BJ (cell line): Measurements from ENCODE around the gene CHD9. TPM values are rescaled to one million over a fixed set of nuclear protein-coding genes. Genes with fewer than 3 reads are reported as not detected.

Experiments
- CTCF ChIA-PET: fragments of 350-600 bp; formaldehyde crosslinking; extraction: SDS; loops from one replicate; lab custom pipeline; 2021; ENCODE audit warnings: antibody characterized with exemption, inconsistent platforms; lab: Yijun Ruan, JAX
- POLR2A ChIA-PET: fragments of 300-600 bp; sonication (Branson Sonifier 250); formaldehyde crosslinking; extraction: SDS; loops from one replicate; lab custom pipeline; 2021; ENCODE audit warnings: antibody characterized with exemption; lab: Charles Lee
- DNase-seq: peaks from one replicate; pipeline ENCODE4 v3.0.0-alpha.2; 2011; ENCODE audit warnings: low read depth
- H3K27me3 ChIP-seq: 2 replicates; pipeline ENCODE4 v1.6.0; 2011; ENCODE audit warnings: low read length; ENCODE audit not compliant: control insufficient read depth, insufficient read depth
- H3K36me3 ChIP-seq: 2 replicates; pipeline ENCODE4 v1.5.1; 2011; ENCODE audit warnings: low read length; ENCODE audit not compliant: control insufficient read depth, insufficient read depth
- H3K4me3 ChIP-seq: 2 replicates; pipeline ENCODE4 v1.5.1; 2011; ENCODE audit warnings: low read depth, mild to moderate bottlenecking, control low read depth, low read length
- polyA plus RNA-seq: library from polyadenylated mRNA; depleted of rRNA; stranded (reverse); fragments of >200 nt; gene quantifications from 2 replicates; pipeline ENCODE4 v1.2.3, GENCODE V29; 2011
- TF ChIP-seq, protein P1 (sequence below): IDR thresholded peaks from 2 replicates; pipeline ENCODE4 v1.5.1; 2011; ENCODE audit warnings: low read depth, mild to moderate bottlenecking, control low read depth, inconsistent platforms, low read length, moderate library complexity; ENCODE audit not compliant: insufficient read depth

The CHD9 gene
- polyA plus RNA-seq, 1 experiment = 13.1 TPM

DNA sequence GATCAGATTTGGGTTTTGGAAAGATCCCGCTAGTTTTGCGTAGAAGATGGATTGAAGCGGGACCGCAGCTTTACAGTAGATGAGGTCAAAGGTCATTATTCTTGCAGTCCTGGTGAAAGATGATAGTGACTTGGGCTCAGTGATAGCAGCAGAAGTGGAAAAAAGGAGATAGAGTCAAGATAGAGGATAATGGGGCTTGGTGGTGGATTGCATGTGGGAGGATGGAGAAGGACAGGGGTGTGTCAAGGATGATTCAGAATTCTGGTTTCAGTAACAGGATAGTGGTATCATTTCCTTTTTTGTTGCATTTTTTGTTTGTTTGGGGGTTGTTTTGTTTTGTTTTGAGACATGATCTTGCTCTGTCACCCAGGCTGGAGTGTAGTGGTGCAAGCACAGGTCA is 30.7 kb upstream of the CHD9 start:
- TF ChIP-seq, protein P1, sequence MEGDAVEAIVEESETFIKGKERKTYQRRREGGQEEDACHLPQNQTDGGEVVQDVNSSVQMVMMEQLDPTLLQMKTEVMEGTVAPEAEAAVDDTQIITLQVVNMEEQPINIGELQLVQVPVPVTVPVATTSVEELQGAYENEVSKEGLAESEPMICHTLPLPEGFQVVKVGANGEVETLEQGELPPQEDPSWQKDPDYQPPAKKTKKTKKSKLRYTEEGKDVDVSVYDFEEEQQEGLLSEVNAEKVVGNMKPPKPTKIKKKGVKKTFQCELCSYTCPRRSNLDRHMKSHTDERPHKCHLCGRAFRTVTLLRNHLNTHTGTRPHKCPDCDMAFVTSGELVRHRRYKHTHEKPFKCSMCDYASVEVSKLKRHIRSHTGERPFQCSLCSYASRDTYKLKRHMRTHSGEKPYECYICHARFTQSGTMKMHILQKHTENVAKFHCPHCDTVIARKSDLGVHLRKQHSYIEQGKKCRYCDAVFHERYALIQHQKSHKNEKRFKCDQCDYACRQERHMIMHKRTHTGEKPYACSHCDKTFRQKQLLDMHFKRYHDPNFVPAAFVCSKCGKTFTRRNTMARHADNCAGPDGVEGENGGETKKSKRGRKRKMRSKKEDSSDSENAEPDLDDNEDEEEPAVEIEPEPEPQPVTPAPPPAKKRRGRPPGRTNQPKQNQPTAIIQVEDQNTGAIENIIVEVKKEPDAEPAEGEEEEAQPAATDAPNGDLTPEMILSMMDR = no peak
- Histone ChIP-seq H3K4me3 (no peak overlapping the region), H3K27me3 (no peaks in the 10 kb centered on the region), H3K36me3 (no peaks in the 10 kb centered on the region)
- CTCF ChIA-PET = interaction anchor here (5.1 kb wide), 1 partner anchor 832 kb away, joined by 52 read pairs; no protein-coding TSS in a partner anchor
- DNase-seq = no peak
- POLR2A ChIA-PET = no interaction called here

DNA sequence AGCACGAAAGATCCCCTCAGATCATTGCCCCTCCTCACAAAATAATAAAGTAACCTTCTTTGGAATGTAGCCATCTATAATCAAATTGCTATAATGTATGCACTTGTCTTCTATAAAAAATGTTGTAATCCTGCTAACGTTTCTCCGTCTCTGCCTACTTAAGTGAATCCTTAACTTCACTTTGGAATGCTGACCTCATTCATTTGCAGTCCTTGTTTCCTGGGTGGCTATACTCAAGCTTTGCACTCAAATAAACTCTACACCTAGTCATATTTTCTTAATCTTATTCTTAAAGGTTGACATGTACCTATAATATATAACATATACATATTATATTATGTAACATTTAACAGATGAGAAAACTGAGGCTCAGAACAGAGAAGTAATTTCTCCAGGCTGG is 24.8 kb upstream of the CHD9 start:
- ChIA-PET POLR2A (no interaction called here), CTCF (interaction anchor here (1.3 kb wide), 1 partner anchor 23 kb away, joined by 4 read pairs; the partner anchor contains the start of gene CHD9NB)
- H3K27me3 ChIP-seq = no peaks in the 10 kb centered on the region
- H3K36me3 ChIP-seq = no peaks in the 10 kb centered on the region
- no peak for DNase-seq
- no peak overlapping the region for H3K4me3 ChIP-seq
- TF ChIP-seq, protein P1 = no peak

DNA sequence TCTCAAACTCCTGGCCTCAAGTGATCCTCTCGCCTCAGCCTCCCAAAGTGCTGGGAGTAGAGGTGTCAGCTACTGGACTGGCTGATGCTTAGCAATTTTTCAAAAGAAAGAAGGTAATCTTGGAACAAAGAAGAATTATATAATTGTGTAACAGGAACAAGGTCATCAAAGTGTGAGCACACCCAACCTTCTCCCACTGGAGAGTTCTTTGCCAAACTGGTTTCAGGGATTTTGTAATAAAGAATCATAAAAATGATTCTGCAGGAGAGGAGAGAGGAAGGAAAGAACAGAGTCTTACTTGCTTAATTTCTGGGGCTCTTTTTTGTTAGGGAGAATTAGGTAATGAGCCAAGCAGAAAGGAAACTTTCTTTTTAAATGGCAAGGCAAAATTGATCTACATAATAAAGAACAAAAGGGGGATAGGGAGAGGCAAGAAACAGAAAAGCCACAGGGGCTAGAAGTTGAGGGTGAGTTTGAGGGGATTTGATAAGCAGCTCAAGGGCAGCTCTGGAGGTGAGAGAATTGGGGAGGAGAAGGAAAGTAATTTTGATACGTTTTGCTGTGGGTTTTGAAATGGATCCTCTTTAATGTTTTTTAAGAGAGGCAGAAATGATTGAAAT is 23.4 kb upstream of the CHD9 start:
- DNase-seq = no peak
- TF ChIP-seq, protein P1 = no peak
- H3K36me3 ChIP-seq = no peaks in the 10 kb centered on the region
- H3K4me3 ChIP-seq = no peak overlapping the region
- no peaks in the 10 kb centered on the region for H3K27me3 ChIP-seq
- ChIA-PET POLR2A (no interaction called here), CTCF (interaction anchor here (1.4 kb wide), 1 partner anchor 9 kb away, joined by 5 read pairs; no protein-coding TSS in a partner anchor)

DNA sequence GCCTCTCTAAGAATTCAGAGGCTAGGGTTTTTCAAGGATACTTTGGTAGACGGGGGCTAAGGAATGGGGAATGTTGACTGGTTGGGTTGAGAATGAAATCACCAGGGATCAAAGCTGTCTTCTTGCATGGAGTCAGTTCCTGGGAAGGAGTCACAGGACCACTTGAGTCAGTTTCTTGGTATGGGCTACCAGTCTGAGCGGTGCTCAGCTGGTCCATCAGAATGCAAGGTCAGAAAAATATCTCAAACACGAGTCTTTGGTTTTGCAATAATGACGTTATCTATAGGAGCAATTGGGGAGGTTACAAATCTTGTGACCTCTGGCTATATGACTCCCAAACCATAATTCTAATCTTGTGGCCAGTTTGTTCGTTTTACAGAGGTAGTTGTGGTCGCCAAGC is 20.5 kb upstream of the CHD9 start:
- Histone ChIP-seq H3K36me3 (no peaks in the 10 kb centered on the region), H3K4me3 (no peak overlapping the region), H3K27me3 (no peaks in the 10 kb centered on the region)
- TF ChIP-seq, protein P1 = no peak
- ChIA-PET POLR2A (no interaction called here), CTCF (interaction anchor here (1.2 to 1.8 kb wide), 2 partner anchors 12 to 842 kb away, joined by 3 read pairs; no protein-coding TSS in a partner anchor)
- DNase-seq = no peak

DNA sequence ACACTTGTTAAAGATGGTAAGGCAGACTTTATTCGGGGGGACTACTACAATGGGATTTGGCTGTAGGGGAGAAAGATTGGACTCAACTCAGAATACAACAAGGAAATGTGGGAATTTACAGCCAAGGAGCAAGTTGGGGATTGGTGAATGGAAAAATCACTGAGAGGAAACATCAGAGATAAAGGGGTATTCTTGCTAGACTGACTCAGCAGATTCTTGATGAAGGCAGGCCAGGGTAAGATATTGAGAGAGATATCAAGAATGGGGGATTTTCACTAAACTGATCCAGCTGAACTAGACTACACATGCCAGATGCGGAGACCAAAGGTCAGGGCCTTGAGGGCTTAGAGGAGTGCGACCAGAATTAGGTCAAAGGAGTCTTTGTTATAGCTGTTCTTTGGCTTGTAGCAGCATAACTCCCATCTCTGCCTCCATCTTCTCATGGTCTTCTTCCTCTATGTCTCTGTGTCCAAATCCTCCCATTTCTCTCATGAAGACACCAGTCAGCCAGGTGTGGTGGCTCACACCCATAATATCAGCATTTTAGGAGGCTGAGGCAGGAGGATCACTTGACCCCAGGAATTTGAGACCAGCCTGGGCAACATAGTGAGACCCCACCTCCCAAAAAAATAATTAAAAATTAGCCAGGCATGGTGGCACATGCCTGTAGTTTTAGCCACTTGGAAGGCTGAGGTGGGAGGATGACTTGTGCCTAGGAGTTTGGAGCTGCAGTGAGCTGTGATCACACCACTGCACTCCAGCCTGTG is 19.4 kb upstream of the CHD9 start:
- Histone ChIP-seq H3K27me3 (no peaks in the 10 kb centered on the region), H3K4me3 (no peak overlapping the region), H3K36me3 (no peaks in the 10 kb centered on the region)
- TF ChIP-seq, protein P1 = no peak
- DNase-seq = no peak
- POLR2A ChIA-PET = interaction anchor here (0.6 kb wide), 1 partner anchor 32 kb away, joined by 3 read pairs; no protein-coding TSS in a partner anchor
- CTCF ChIA-PET = interaction anchor here (0.7 to 1.8 kb wide), 3 partner anchors 13 to 843 kb away, joined by 3 read pairs; no protein-coding TSS in a partner anchor
